NOMO-1 treated with dmso at 0.1 percent for 144 hours (cell line): ENCODE data around the gene SSTR3.

Source experiments
- DNase-seq: peaks from one replicate; lab custom pipeline; 2025; ENCODE audit not compliant: unreplicated experiment; lab: John Stamatoyannopoulos, UW

Gene SSTR3

GRCh38 chr22:37198258-37199102 lies 13.8 kb downstream of the SSTR3 start:
- DNase-seq = peak; percentile 34

DNA sequence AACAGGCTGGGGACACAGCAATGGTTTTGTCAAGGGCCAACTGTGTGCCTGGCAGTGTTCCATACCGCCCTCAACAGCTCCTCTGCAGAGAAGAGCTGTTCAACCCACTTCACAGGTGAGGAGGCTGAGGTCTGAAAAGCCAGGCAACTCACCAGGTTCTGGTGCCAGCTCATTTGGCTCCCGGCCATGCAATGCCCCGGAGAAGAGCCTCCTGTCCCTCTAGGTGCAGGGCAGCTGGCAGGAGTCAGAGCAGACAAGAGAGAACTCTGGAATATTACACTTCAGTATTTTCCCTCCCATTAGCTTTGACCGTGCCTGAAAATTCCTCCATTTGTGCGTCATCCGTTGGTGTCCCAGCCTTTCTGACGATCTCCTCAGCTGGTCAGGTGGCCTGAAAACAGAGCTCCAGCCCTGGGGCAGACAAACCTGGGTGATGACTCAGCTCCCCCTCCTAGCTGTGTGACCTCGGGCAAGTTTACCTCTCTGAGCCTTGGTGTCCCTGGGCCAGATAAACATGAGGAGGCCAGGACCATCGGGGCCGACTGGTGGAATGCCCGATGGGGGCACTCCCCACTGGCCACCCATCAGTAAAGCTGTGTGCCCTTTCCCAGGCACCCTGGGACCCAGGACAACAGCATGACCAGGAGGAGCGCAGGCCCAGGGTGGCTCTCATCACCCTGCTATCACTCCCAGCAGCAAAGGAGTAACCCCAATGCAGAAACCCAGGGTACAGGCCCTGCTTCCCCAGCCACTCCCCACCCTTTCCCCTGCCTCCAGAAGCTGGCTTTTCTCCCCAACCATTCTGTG lies 14.6 kb downstream of the SSTR3 start:
- no peak for DNase-seq

DNA sequence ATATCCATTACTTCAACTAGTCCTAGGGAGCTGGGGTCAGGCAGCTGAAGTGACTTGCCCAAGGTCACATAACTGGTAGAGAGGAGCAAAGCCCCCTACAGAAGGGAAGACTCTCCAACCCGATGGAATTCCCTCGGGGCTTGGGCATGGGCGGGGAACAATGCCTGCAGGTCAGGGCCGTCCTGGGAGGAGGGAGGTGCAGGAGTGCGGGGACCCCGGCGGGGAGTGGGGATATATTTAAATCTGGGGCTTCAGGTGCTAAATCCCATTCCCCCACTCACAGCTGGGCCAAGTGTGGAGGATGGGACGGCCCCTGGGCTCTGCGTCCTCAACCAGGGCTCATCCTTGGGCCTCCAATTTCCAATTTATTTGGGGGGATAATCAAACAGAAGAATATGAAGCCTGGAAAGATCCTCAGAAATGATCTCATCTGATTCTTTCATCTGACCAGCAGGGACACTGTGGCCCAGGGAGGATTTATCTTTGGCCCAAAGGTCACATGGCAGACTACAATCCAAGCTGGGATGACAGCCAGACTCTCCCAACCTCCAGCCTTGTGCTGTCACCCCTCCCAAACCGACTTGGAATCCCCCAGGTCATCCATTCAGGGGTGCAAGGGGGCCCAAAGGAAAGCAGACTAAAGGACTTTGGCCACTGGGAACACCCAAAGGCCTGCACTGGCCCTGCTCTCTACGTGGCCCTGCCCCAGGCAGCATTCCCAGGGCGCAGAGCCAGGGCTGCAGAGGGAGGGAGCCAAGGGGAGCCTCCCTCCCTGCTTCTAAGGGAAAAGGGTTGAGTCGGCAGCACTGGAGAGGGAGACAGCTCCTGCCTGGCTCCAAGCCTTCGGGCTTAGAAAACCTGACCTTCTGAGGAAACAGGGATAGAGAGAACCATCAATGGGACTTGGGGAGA lies 15.5 kb downstream of the SSTR3 start:
- DNase-seq = no peak

DNA sequence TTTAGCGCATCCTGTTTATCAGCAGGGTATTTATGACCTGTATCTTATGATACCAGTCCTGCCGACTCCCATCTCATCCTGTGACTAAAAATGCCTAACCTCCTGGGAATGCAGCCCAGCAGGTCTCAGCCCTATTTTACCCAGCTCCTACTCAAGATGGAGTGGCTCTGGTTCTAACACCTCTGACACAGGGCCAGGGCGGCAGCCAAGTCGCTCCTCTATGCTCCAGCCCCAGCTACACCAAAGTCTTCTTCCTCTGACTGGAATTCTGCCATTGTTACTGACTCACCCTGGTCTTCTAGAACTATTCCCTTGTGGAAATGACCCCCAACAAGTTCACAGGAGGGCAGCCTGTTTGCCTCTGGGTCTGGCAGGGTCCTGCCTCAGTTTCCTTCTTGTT lies 16.4 kb downstream of the SSTR3 start:
- no peak for DNase-seq

- DNase-seq = no peak
Observed at GRCh38 chr22:37194750-37195149, 17.5 kb downstream of the SSTR3 start.

DNA sequence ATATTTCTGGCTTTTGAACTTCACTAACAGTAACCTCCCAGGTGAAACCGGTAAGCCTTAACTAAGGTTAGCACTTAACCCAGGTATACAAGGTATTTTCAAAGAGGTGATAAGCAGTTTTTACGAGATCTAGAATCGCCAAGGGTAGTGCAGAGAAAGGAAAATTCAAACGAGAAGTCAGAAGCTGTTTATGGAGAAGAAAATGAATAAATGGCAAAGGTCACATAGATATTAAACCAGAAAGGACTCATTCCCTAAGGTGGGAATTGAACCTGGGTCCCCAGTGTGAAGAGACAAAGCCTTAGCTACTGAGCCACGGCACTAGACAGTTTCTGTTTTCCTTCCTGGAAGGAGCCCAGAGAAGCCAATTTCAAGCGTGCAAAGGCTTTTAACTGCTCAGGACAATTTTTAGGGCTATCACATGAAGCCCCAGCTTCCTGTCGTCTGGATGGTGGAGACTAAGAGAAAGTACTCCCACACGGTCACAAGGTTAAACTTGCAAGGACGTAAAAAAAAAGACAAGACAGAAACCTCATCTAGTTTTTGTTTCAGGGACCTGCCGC lies 18.6 kb downstream of the SSTR3 start:
- DNase-seq = no peak

DNA sequence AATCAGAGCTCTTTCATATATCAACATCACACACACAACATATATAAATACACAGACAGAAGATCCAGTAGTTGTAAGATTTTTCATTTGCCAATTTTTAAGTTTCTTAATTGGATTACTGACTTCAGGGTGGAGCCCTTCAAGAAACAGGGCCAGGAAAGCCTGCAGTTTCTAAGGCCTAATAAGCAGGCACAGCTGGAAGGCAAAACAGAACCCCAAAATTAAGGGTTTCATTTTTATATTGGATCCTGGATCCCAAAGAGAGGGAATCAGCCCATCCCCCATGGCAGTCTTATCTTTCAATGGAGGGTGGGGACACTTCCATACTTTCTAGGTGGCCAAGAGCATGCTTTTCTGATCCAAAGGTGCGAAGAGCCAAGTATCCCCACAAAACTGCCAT lies 19.5 kb downstream of the SSTR3 start:
- DNase-seq = no peak

GRCh38 chr22:37192204-37192603 lies 20.1 kb downstream of the SSTR3 start:
- no peak for DNase-seq

- no peak for DNase-seq
Observed at GRCh38 chr22:37190262-37190780, 22.0 kb downstream of the SSTR3 start.

DNA sequence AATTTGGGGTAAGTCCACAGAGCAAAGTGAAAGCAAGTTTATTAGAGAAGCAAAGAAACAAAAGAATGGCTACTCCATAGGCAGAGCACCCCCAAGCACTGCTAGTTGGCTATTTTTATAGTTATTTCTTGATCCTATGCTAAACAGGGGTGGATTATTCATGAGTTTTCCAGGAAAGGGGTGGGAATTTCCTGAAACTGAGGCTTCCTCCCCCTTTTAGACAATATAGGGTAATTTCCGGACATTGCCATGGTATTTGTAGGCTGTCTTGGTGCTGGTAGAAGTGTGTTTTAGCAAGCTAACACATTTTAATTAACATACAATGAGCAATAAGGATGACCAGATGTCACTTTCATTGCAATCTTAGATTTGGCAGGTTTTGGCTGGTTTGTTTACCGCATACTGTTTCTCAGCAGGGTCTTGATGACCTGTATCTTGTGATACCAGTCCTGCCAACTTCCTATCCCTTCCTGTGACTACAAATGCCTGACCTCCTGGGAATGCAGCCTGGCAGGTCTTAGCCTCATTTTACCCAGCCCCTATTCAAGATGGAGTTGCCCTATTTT lies 23.3 kb downstream of the SSTR3 start:
- DNase-seq = no peak

- DNase-seq = no peak
Observed at GRCh38 chr22:37187891-37188761, 24.2 kb downstream of the SSTR3 start, which contains the start of gene C1QTNF6. Gene C1QTNF6, minus strand, starts transcription at chr22:37188247. Its CDS starts 34 bp downstream, at chr22:37188213.

GRCh38 chr22:37187552-37187890 lies 24.8 kb downstream of the SSTR3 start:
- DNase-seq = no peak

DNA sequence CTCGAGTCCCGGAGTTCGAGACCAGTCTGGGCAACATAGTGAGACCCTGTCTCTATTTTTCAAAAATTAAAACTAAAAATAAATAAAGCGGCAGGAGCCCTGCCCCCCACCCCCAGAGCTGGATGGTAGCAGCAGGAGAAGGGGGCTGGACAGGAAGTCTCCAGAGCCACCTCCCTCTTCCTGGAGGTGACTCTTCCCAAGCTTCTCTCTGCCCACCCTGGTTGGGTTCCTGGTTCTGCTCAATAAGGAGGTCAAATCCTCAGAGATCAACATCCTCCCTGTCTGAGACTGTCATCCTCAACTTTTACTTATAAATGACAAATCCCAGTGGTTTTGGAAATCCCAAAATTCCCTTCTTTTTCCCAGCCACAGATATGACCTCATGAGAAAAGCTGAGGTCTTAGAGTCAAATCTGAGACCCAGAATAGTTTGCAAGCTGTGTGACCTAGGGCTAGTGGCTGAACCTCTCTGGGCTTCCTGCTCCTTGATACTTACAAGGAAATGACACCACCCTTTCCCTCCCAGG lies 25.2 kb downstream of the SSTR3 start:
- no peak for DNase-seq

- peak; percentile 5 for DNase-seq
Observed at GRCh38 chr22:37186228-37186996, 25.9 kb downstream of the SSTR3 start.

GRCh38 chr22:37185646-37186227 lies 26.5 kb downstream of the SSTR3 start:
- DNase-seq = no peak

DNA sequence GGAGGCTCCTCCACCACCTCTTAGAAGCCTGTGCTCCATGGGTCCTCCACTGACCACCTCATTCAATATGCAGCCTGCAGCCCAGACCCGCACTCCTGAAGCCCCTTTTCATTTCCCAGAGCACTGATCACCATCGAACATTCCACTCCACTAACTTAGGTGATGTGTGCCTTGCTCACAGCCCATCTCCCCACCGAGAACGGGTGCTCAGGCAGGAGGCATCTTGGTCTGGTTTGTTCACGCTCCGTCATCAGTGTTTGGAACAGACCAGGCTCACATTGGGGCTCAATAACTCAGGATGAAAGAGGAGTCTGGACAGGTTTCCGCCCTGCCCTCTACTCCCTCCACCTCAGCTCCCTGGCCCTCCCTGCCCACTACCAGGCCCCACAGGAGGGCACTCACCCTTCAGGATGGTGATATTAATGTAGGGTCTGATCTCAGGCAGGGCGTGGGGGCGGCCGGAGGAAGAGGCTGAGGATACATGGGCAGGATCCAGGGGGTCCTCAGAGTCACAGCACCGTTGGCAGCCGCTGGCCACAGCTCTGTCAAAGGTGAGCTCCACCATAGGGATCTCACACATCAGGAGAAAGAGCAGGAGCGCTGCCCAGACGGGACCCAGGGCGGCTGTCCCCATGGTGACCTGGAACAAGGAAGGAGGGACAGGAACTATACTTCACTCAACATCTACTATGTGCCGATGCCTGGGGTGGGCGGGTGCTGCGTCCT lies 27.3 kb downstream of the SSTR3 start:
- no peak for DNase-seq

DNA sequence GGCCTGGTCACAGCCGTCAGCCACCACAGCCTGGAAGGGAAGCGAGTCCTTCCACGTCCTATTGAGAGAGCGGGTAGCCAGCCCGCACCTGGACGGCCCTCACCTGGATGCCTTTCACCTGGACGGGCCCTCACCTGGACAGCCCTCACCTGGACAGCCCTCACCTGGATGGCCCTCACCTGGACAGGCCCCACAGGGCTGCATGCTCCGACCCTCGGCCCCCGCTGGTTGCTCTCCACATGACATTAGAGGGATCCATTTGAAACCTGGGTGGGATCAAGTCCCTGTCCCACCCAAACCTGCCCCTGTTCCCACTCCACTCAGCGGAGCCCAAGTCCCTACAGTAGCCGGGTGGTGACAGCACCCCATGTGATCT lies 27.9 kb downstream of the SSTR3 start:
- DNase-seq = no peak
